ENCODE measurements around the gene RNU6-7. TPM values are rescaled to one million over a fixed set of nuclear protein-coding genes. Genes with fewer than 3 reads are reported as not detected.
A peak's percentile ranks its signal among the peaks of the same experiment; 100 is the strongest.

Gene RNU6-7
- not detected in 2 replicates for total RNA-seq

DNA sequence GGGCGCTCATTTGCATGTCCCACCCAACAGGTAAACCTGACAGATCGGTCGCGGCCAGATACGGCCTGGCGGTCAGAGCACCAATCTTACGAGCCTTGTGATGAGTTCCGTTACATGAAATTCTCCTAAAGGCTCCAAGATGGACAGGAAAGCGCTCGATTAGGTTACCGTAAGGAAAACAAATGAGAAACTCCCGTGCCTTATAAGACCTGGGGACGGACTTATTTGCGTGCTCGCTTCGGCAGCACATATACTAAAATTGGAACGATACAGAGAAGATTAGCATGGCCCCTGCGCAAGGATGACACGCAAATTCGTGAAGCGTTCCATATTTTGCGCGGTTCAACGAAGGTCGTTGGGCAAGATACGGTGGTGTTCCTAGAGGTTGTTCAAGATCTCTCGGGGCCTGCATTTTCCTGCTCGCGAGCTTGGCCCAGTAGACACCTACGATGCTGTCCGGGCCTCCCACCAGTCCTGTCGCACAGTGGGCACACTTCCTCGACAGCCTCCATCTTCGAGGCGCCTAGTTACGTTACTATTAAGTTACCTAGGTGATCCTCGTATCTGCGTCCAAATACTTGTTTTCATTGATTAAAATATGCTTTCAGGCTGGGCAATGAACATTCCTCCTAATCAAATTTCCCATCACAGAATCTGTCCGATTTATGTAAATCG is at the start of gene RNU6-7:
TSS of gene RNU6-7 (plus strand) at position 230 of the 675 bp plus-strand sequence.
- peak; percentile 4 to 7 for DNase-seq (ENCODE audit: low read depth in 2 of 2)

DNA sequence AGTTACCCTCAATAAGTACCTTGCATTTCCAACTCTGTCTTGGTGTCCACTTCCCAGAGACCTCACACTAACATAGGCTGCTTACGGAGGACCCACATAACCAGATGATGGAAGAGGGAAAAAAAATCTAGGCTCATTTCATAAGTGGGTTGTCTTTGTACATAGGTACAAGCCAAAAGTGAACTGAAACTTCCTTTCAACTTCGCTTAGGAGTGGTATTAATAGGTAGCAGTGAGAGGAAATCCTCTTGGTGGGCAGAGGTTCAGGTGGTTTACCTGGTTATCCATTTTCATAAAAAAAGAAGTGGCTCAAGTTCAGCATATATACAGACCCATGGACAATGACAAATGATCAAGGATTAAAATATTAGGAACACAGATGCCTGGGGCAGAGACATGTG is 35.8 kb upstream of the RNU6-7 start:
- no peak for DNase-seq (ENCODE audit: low read depth in 2 of 2)

DNA sequence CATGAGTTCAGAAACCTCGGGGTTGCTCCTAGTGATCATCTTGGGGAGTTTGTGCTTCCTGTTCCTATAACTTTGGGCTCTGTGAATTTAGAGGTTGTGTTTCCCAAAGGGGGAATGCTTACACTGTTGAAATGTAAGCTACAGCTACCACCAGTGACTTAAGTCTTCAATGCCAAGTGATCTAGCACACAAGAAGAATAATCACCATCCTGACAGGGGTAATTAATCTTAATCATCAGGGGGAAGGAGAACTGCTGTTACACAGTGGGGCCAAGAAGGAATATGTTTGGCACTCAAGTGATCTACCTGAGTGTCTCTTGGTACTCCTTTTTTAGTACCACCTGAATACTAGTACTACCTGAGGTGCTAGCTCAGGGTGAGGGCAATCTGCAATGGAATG is 34.9 kb upstream of the RNU6-7 start:
- no peak for DNase-seq (ENCODE audit: low read depth in 2 of 2)

DNA sequence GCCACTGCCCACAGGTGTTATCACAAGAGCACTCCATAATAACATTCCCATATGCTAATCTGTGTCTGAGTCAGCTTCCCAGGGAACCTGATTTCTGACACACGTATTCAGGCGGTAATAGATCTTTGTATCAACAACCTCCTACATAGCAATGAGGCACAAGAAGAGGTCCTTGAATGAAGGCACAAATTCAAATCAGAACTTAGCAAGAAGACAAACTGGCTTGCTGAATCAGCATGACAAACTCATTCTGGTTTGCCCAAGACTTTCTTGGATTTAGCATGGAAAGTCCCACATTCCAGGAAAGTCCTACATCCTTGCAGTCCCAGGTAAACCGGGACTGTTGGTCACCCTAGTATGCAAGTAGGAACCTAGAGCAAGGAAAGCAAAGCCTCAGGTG is 33.9 kb upstream of the RNU6-7 start:
- DNase-seq (ENCODE audit: low read depth in 2 of 2) = no peak

DNA sequence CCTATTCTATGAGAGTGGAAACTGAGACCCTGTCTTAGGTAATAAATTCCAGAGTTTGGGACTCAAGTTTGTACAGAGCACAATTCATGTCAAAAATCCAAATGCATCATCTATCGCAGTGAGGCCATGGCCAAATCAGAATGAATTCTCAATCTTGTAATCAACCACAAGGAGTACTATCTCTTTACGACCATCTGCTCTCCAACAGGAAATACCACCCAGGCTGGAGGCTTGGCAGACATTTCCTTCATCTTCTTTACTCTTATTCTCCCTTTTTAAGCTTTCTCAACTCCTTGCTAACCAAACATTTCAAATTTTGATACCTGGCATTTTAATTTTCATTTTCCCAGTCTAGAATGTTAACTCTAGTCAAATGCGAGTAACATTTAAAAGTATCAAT is 32.7 kb upstream of the RNU6-7 start:
- DNase-seq (ENCODE audit: low read depth in 2 of 2) = no peak

DNA sequence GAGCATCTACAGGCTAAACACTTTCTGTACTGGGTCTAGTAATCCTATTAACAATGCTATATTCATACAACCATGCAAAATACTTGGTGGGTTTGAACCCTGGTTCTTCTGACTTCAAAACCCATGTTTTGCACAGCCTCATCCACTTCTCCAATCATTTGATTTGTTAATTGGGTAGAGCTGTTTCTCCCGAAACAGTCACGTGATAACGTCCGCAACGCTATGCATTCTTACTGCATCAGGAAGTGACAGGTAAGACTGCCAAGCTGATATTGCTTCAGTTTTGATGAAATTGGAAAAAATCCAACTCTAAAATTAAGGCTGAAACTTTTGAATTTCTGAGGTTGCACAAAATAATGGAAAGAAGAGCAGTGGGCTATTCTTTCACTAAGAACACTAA is 30.4 kb upstream of the RNU6-7 start:
- DNase-seq (ENCODE audit: low read depth in 2 of 2) = no peak

DNA sequence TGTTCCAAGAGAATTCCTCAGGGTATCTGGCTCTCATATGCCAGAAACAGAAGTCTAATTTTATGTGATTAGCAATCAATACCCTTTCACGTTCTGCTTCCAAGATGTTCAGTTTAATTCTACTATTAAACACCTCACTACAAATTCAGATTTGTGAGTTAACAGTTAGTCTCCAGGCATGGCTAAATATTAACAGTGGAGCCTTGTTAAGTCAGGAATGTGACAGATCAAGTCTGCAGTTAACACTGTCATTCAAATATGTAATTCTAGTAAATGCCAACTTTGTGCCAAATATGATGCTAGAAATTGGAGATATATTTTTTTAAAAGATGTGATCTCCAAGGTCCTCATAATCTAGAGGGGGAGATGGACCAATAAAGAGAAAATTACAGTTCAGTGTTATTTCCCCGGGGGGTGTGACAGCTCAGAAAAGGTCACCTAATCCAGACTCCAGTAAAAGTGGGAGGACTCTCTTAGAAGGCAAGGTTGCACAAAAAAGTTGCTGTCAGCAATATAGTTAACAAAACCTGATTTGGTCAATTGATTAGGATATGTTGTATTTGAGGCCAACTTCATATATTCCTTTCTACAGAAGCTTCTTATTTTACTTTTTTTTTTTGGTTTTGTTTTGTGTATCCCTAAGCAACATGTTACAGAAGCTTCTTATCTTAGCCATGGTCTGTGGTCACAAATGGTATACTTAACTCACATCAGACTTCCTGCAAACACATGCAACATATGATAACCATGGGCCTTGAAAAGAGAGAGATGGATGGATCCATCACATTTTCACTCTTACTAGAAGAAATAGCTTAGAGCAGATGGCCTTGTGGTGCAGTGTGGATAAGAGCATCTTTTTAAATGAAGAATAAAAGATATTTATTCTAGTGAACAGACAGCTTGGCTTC is 18.4 kb upstream of the RNU6-7 start:
- no peak for DNase-seq (ENCODE audit: low read depth in 2 of 2)

DNA sequence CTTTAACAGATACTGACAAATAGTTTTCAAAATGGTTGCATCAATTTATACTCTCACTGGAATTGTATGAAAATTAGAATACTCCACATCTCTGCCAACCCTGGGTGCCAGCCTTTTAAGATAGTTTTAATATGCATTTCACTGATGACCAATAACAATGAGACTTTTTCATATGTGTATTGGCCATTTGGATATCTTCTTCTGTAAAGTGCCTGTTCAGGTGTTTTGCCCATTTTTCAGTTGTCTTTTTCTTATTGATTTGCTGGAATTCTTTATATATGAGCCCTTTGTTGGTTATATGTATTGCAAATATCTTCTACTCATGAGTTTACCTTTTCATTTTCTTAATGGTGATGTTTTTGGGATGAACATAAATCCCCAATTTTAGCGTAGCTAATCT is 16.7 kb upstream of the RNU6-7 start:
- DNase-seq (ENCODE audit: low read depth in 2 of 2) = no peak

DNA sequence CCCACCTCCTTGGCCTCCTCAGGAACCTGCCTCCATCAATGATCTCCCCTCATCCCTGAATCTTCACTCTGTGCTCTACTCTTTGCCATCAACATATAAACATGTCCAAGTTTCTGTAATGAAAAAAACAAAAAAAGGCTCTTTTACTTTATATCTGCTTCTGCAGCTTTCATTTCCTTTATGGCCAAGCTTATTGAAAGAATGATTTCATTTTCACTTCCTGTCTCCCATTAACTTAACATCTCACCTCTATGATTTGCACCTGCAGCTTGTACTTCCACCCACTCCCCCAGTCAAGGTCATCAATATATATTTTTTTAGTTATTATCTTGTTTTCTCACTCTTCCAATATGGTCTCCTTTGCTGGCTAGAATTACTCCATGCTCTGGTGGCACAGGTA is 15.6 kb upstream of the RNU6-7 start:
- DNase-seq (ENCODE audit: low read depth in 2 of 2) = no peak

DNA sequence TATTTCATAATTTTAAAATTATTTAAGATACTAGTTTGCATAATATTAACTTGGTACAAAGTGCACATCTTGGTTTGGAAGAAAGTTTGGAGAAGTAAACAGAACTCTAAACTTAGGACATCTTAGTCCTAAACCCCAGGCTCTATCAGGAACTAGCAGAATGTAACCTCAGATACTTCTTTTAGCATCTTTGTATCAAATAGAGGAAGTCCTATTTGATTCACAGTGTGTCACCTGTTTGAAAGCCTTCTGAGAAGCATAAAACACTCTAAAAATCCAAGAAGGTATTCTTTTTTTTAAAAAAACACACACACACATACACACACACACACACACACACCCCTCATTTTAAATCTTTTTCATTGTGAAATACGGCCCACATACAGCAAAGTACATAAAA is 12.0 kb upstream of the RNU6-7 start:
- no peak for DNase-seq (ENCODE audit: low read depth in 2 of 2)

DNA sequence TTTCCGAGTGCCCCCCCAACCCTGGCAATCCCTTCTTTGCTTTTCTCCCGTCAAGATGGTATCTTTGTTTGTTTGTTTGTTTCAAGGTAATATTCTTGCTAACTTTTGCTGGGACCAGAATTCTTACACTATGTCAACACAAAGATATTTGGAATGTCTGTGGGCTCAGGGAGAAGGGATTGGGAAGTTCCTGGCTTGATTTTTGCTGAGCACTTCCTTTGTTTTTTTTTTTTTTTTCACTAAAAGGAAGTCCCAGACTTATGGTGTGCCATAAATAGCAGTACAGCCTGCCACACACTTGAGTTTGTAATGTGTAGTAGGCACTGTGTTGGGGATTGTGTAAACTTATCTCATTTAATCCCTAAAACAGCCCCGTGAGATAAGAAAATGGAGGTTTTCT is 11.2 kb upstream of the RNU6-7 start:
- DNase-seq (ENCODE audit: low read depth in 2 of 2) = peak in 1 of 2 donors; percentile 24

DNA sequence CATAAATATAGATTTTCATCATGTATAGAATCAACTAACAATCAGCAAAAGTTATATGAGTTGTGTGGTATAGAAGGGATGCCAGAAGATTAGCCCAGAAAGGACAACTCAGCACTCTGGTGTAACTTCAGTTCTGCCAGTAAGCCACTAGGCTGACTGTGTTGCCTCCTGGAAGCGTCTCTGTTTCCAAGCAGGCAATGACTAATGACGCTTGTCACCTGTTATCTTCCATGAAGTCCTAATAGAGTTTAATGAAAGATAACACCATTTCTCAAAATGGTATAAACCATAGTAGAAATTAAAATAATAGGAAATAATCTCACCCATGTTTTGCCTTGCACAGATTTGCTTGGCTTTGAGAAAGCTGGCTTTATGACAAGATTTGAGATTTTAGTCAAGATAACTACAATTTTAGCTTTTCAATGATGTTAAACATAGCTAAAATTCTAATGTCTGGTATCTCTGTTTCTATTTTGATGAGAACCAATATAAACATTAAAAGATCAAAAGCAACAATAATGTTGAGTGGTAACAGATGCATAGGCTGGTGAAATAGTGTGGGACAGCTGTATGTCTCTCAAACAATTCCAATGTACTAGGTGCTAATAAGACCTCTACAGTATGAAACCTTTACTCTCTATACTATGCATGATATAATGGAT is 9.0 kb upstream of the RNU6-7 start:
- DNase-seq (ENCODE audit: low read depth in 2 of 2) = no peak

DNA sequence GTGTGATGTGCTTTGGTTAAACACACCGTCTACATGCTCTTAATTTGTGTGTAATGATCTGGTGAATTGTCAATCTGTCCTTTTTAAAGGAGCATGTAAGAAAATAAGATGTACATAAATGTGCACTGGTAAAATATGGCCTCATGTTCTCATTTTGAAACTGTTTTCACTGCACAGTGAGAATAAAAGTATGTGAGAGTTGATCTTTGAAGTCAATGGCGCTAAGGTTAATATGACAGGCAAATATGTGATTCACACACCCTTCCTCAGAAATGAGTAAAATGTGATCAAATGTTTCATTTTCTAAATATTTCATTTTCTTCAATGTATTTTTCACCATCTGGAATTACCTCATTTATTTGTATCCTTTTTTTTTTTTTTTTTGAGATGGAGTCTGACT is 8.3 kb upstream of the RNU6-7 start:
- no peak for DNase-seq (ENCODE audit: low read depth in 2 of 2)

DNA sequence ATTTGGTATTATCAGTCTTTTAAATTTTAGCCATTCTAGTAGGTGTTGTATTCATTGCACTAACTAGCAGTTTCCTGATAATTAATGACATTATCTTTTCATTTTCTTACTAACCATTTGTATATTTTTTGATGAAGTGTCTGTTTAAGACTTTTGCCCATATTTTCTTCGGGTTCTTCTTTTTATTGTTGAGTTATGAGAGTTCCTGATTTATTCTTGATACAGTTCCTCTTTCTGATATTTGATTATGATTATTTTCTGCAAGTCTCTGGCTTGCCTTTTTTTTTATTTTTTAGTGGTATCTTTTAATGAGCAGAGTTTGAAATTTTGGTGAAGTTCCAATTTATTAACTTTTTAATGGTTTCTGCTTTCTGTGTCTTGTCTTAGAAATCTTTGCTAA is 6.2 kb upstream of the RNU6-7 start:
- no peak for DNase-seq (ENCODE audit: low read depth in 2 of 2)

DNA sequence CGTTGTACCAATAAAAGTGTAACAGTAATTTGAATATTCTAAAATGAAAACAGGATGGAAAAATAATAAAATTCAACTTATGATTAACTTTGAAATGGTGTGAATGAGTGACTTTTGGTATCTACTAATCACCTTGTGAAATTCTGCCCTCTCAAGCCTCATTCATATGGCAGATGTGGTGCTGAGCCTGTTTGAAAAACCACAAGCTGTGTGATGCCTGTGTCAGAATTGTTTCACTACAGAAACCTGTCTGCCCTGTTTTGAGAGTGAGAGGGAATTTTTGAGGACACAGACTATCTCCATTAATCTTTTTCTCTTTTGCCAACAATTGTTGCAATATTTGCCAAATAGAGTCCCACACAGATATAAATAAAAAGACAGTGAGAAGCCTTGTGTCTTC is 3.9 kb upstream of the RNU6-7 start:
- no peak for DNase-seq (ENCODE audit: low read depth in 2 of 2)

DNA sequence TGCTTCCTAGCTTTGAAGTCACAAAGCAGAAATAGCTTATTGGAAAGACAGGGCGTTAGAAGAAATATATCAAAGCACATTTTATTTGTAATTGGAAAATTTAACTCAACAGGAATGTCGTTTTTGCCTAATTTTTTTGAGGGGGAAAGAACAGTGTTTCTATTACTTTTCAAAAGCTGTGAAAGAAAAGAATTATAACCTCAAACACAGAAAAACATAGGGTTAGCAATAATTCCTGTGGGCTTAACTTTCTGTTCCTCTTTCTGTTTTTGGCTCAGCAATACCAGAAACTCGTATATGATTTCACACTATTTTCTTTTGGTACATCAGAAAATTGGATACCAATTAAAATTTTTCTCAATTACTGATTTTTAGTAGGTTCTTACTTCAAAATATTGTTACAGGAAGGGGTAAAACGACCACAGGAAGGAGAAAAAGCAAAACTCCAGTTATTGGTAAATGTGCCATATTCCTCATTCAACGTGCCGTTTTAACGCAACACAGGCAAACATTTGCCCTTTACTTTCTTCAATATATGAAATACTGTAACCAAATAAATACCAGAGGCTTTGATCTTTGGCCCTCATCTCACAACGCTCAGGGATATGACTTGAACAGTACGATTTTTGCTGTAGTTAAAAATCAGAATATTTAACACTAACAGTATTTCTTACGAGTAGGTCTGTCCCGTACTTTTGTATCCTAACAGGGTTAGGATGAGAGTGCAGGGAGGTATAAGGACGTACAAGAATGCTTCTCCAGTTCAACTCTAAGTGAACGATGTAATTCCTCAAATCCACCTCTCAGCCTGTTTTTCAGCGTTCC is 1.3 kb upstream of the RNU6-7 start:
- no peak for DNase-seq (ENCODE audit: low read depth in 2 of 2)

DNA sequence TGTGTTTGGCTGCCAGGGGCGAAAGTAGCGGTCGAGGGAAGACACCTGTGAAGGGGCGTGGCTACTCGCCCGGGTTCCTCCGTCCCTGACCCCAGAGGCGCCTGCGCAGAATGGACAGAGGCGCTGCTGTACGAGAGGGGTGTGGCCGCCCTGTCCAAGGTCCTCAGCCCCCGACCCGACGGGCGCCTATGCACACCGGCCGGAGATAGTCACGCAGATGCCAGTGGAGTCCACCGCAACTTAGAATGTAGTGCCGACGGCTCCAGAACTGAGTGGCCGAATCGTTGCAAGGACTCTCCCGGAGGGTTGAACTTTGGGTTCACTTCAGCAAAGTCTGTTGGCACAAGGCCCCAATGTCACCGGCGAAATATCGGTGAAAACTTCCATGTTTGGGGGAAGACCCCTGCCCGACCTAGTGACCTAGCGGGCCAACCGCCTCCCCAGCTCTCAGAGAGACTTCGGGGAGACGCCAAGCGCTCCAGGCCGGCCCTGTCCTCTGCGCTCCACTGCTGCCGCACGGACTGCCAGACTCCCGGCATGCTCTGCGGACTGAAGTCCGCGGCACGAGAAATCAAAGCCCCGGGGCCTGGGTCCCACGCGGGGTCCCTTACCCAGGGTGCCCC is 541 bp upstream of the RNU6-7 start:
- peak; percentile 60 to 62 for DNase-seq (ENCODE audit: low read depth in 2 of 2)

DNA sequence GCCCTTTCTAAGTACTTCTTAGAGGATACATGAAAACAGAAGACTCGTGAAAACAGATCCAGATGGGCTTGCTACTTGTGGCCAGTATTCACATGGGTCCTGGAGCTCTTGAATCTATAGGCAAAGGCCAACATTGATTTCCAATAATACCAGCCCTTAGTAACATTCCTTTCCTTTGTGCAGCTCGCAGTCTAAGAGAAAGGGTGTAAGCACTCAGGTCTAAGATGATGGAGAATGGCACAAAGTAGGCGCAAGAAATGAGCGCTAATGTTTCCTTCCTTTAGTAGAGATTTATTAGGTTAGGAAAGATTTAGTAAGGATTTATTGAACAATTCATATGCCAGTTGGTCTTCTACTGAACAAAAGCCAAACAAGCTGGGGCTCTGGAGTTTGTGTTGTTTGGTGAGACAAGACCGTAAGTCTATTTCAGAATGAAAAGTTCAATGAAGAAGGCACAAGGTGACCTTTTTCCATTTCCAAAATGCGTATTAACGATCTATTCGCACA is 699 bp downstream of the RNU6-7 start:
- peak; percentile 8 to 15 for DNase-seq (ENCODE audit: low read depth in 2 of 2)

DNA sequence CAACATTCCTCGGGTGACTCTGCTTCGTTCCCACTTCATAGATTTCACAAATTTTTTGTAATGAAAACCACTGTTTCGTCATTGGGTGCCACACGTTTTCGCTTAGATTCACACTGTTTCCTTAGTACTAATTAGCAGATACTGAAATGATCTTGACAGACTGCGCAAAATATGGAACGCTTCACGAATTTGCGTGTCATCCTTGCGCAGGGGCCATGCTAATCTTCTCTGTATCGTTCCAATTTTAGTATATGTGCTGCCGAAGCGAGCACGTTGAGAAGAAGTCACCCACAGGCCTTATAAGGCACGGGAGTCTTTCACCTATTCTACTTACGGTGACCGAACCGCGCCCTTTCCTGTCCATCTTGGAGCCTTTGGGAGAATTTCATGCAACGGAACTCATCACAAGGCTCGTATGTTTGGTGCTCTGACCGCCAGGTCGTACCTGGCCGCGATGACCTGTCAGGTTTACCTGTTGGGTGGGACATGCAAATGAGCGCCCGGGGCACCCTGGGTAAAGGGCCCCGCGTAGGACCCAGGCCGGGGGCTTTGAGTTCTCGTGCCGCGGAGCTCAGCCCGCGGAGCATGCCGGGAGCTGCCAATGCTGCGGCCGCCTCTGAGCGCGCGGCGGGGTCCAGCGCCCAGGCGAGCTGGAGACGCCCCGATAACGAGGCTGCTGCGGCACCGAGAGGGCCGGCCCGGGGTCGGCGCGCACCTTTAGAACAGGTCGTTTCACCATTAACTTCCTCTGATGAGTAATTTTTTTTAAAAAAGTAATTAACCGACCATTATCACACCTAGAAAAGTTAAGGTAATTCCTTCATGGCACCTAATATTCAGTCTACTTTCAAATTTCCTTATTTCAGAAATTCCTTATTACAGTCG is 1.4 kb downstream of the RNU6-7 start, which contains the start of gene RNU6-8:
TSS of gene RNU6-8 (minus strand) at position 272 of the 885 bp plus-strand sequence.
- peak; percentile 85 to 91 for DNase-seq (ENCODE audit: low read depth in 2 of 2)

DNA sequence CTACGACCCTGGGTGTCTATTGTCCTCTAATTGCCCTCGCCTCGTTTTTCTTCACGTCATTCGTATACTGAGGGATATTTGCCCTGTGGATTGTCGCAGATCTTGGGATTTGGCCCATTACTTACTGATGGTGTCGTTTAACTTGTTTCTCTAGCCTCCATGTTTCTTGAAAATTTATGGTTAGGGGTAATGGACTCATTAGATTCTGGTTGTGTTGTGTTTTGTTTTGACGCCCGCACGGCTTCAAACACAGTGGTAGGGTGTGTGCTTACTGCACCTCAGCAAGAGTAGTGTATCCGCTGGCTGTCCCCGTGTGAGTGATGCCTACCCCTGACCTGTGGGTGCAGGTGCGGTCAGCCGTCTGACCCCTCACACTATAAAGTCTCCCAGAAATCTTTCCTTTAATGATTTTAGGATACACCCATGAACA is 2.1 kb downstream of the RNU6-7 start:
- peak; percentile 2 to 9 for DNase-seq (ENCODE audit: low read depth in 2 of 2)
